SK-N-SH (cell line): ENCODE measurements around the gene RBP3. TPM values are rescaled to one million over a fixed set of nuclear protein-coding genes. Genes with fewer than 3 reads are reported as not detected.

ENCODE experiments used
- CTCF ChIA-PET: fragments of 300-600, 350-600 bp; formaldehyde crosslinking; extraction: SDS; loops from one replicate; lab custom pipeline; 2021; lab: Yijun Ruan, JAX
- POLR2A ChIA-PET: fragments of 350-600 bp; sonication (Branson Sonifier 250); formaldehyde crosslinking; extraction: SDS; loops from one replicate; lab custom pipeline; 2020; ENCODE audit warnings: antibody characterized with exemption, inconsistent platforms; lab: Yijun Ruan, JAX
- DNase-seq: peaks from one replicate; pipeline ENCODE4 v3.0.0; 2012
- H2AFZ ChIP-seq: fragments of 200-600 bp; sonication (generic); 2 replicates; pipeline ENCODE4 v1.8.1; 2016; ENCODE audit warnings: antibody characterized with exemption, mild to moderate bottlenecking, low read depth
- H3F3A ChIP-seq: fragments of 200-600 bp; sonication (generic); replicated peaks from 2 replicates; pipeline ENCODE3; 2016; ENCODE audit warnings: antibody characterized with exemption, mild to moderate bottlenecking; ENCODE audit not compliant: insufficient read depth
- H3K27ac ChIP-seq, 2 experiments: fragments of 200-500 bp in 1 of 2; fragments of 200-600 bp in 1 of 2; sonication (Bioruptor generic) in 1 of 2; sonication (generic), shearing (Covaris generic) in 1 of 2; 2 replicates each; pipeline versions ENCODE4 v1.5.1 to v1.6.1; 2014 to 2016; ENCODE audit warnings: low read depth in 2 of 2, inconsistent platforms in 1 of 2, low read length in 1 of 2, mild to moderate bottlenecking in 1 of 2, mixed read lengths in 1 of 2
- H3K27me3 ChIP-seq: fragments of 200-600 bp; sonication (generic), shearing (Covaris generic); 2 replicates; pipeline ENCODE4 v1.6.1; 2016; ENCODE audit warnings: mixed run types; ENCODE audit not compliant: insufficient read depth
- H3K36me3 ChIP-seq, 2 experiments: fragments of 200-500 bp in 1 of 2; fragments of 200-600 bp in 1 of 2; sonication (Bioruptor generic) in 1 of 2; sonication (generic) in 1 of 2; replicated peaks in 1 of 2; 2 replicates each; pipeline versions ENCODE3 to v1.5.1; 2014 to 2016; ENCODE audit warnings: low read length in 1 of 2, mild to moderate bottlenecking in 1 of 2; ENCODE audit not compliant: insufficient read depth in 2 of 2, control insufficient read depth in 1 of 2
- H3K4me1 ChIP-seq, 2 experiments: fragments of 200-500 bp in 1 of 2; fragments of 200-600 bp in 1 of 2; sonication (Bioruptor generic) in 1 of 2; sonication (generic), shearing (Covaris generic) in 1 of 2; 2 replicates each; pipeline versions ENCODE4 v1.5.1 to v1.6.1; 2014 to 2016; ENCODE audit warnings: low read depth in 1 of 2, low read length in 1 of 2, mixed run types in 1 of 2; ENCODE audit not compliant: insufficient read depth in 2 of 2, control insufficient read depth in 1 of 2
- H3K4me2 ChIP-seq: fragments of 200-600 bp; sonication (generic), shearing (Covaris generic); 2 replicates; pipeline ENCODE4 v1.6.1; 2017; ENCODE audit warnings: mixed run types
- H3K4me3 ChIP-seq, 2 experiments: fragments of 200-500 bp in 1 of 2; fragments of 200-600 bp in 1 of 2; sonication (Bioruptor generic) in 1 of 2; sonication (generic), shearing (Covaris generic) in 1 of 2; 2 replicates each; pipeline versions ENCODE4 v1.5.1 to v1.8.1; 2014 to 2016; ENCODE audit warnings: low read depth in 2 of 2, inconsistent platforms in 1 of 2, low read length in 1 of 2, mild to moderate bottlenecking in 1 of 2, mixed read lengths in 1 of 2, moderate library complexity in 1 of 2
- H3K79me2 ChIP-seq: fragments of 200-600 bp; sonication (generic); 2 replicates; pipeline ENCODE4 v1.8.1; 2017; ENCODE audit warnings: mild to moderate bottlenecking; ENCODE audit not compliant: insufficient read depth
- H3K9ac ChIP-seq: fragments of 200-600 bp; sonication (generic); 2 replicates; pipeline ENCODE4 v1.6.1; 2017; ENCODE audit warnings: mixed run types
- H3K9me2 ChIP-seq: fragments of 200-600 bp; sonication (generic); 2 replicates; pipeline ENCODE4 v1.6.1; 2017; ENCODE audit warnings: mixed run types
- H3K9me3 ChIP-seq: fragments of 200-600 bp; sonication (generic); 2 replicates; pipeline ENCODE4 v1.6.1; 2017; ENCODE audit warnings: mixed run types, mild to moderate bottlenecking, moderate library complexity
- H4K20me1 ChIP-seq: fragments of 200-600 bp; sonication (generic); 2 replicates; pipeline ENCODE4 v1.6.1; 2017; ENCODE audit warnings: mild to moderate bottlenecking, mixed run types; ENCODE audit not compliant: insufficient read depth
- FOSL2 ChIP-seq: IDR thresholded peaks from 2 replicates; pipeline ENCODE4 v1.4.0; 2012; ENCODE audit warnings: low read depth, mild to moderate bottlenecking, moderate library complexity, borderline replicate concordance
- FOXM1 ChIP-seq: IDR thresholded peaks from 2 replicates; pipeline ENCODE4 v1.4.0; 2012; ENCODE audit warnings: low read depth, mild to moderate bottlenecking
- TCF12 ChIP-seq: IDR thresholded peaks from 2 replicates; pipeline ENCODE4 v1.4.0; 2012
- TEAD4 ChIP-seq: IDR thresholded peaks from 2 replicates; pipeline ENCODE4 v1.4.0; 2012; ENCODE audit warnings: mild to moderate bottlenecking, borderline replicate concordance; ENCODE audit not compliant: insufficient read depth
- WGBS: methylation state at CpG from one replicate; pipeline ENCODE4 v1.1.6; 2017; ENCODE audit warnings: low lambda C conversion rate; 5-methylcytosine and 5-hydroxymethylcytosine counted together
- polyA plus RNA-seq, 3 experiments: library from polyadenylated mRNA; depleted of rRNA; stranded (reverse); fragments of >200 nt; gene quantifications; 2 replicates each; pipeline ENCODE4 v1.2.3, GENCODE V29; 2012
- TF ChIP-seq, protein P1 (sequence below): IDR thresholded peaks from 2 replicates; pipeline ENCODE4 v1.6.1; 2012; ENCODE audit warnings: mild to moderate bottlenecking, low read depth, low read length, moderate library complexity
- TF ChIP-seq, protein P2 (sequence below): fragments of 150-350 bp; IDR thresholded peaks from 2 replicates; pipeline ENCODE4 v1.6.1; 2017; ENCODE audit warnings: antibody characterized with exemption, low read length, low read depth, borderline replicate concordance
- TF ChIP-seq, protein P3 (sequence below): IDR thresholded peaks from 2 replicates; pipeline ENCODE4; 2012
- TF ChIP-seq, protein P4 (sequence below): IDR thresholded peaks from 2 replicates; pipeline ENCODE4 v1.4.0; 2012; ENCODE audit warnings: low read depth, borderline replicate concordance

RBP3 gene
- polyA plus RNA-seq, 1 of the 3 experiments (the other 2 are of a cell fraction), result not detected

DNA sequence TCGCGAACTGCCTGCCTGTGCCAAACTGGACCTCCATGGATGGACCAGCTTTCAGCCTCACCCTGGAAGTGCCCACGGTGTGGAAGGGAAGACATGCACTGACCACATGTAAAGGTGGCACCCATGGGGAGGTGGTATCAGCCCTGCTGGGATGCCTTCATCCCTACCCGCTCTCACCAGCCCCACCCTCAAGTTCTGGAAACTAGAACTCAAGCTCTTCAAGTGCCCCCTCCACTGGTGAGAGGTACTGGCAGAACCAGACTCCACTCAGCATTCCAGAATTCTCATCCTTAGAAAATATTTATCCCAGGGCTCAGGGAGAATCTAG lies 30.0 kb downstream of the RBP3 start:
- Histone ChIP-seq H3K36me3 (no peaks in the 10 kb centered on the region), H3K4me3 (no peak overlapping the region), H3K27ac (peak overlapping the region in 1 of 2 experiments; percentile 17; a peak in 1 of 4 replicates), H3K9me2 (no peaks in the 10 kb centered on the region), H3K9me3 (no peaks in the 10 kb centered on the region), H3K79me2 (no peaks in the 10 kb centered on the region), H3K4me1 (peaks cover 0 to 28% of the 10 kb centered on the region in 2 experiments; a peak in 2 of 4 replicates), H2AFZ (no peak overlapping the region), H3K27me3 (no peaks in the 10 kb centered on the region), H3F3A (no peaks in the 10 kb centered on the region), H3K4me2 (no peak overlapping the region), H3K9ac (no peak overlapping the region), H4K20me1 (no peaks in the 10 kb centered on the region)
- CTCF ChIA-PET, result interaction anchor here (1.9 to 2.5 kb wide), 4 partner anchors 10 to 353 kb away, joined by 5 to 23 read pairs (median 11); no protein-coding TSS in a partner anchor
- POLR2A ChIA-PET, result no interaction called here
- TF ChIP-seq TCF12 (no peak), FOSL2 (no peak), FOXM1 (no peak), TEAD4 (no peak)
- TF ChIP-seq, protein P1, sequence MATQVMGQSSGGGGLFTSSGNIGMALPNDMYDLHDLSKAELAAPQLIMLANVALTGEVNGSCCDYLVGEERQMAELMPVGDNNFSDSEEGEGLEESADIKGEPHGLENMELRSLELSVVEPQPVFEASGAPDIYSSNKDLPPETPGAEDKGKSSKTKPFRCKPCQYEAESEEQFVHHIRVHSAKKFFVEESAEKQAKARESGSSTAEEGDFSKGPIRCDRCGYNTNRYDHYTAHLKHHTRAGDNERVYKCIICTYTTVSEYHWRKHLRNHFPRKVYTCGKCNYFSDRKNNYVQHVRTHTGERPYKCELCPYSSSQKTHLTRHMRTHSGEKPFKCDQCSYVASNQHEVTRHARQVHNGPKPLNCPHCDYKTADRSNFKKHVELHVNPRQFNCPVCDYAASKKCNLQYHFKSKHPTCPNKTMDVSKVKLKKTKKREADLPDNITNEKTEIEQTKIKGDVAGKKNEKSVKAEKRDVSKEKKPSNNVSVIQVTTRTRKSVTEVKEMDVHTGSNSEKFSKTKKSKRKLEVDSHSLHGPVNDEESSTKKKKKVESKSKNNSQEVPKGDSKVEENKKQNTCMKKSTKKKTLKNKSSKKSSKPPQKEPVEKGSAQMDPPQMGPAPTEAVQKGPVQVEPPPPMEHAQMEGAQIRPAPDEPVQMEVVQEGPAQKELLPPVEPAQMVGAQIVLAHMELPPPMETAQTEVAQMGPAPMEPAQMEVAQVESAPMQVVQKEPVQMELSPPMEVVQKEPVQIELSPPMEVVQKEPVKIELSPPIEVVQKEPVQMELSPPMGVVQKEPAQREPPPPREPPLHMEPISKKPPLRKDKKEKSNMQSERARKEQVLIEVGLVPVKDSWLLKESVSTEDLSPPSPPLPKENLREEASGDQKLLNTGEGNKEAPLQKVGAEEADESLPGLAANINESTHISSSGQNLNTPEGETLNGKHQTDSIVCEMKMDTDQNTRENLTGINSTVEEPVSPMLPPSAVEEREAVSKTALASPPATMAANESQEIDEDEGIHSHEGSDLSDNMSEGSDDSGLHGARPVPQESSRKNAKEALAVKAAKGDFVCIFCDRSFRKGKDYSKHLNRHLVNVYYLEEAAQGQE, result no peak
- TF ChIP-seq, protein P2, sequence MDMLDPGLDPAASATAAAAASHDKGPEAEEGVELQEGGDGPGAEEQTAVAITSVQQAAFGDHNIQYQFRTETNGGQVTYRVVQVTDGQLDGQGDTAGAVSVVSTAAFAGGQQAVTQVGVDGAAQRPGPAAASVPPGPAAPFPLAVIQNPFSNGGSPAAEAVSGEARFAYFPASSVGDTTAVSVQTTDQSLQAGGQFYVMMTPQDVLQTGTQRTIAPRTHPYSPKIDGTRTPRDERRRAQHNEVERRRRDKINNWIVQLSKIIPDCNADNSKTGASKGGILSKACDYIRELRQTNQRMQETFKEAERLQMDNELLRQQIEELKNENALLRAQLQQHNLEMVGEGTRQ, result no peak
- TF ChIP-seq, protein P3, sequence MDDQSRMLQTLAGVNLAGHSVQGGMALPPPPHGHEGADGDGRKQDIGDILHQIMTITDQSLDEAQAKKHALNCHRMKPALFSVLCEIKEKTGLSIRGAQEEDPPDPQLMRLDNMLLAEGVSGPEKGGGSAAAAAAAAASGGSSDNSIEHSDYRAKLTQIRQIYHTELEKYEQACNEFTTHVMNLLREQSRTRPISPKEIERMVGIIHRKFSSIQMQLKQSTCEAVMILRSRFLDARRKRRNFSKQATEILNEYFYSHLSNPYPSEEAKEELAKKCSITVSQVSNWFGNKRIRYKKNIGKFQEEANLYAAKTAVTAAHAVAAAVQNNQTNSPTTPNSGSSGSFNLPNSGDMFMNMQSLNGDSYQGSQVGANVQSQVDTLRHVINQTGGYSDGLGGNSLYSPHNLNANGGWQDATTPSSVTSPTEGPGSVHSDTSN, result no peak
- TF ChIP-seq, protein P4, sequence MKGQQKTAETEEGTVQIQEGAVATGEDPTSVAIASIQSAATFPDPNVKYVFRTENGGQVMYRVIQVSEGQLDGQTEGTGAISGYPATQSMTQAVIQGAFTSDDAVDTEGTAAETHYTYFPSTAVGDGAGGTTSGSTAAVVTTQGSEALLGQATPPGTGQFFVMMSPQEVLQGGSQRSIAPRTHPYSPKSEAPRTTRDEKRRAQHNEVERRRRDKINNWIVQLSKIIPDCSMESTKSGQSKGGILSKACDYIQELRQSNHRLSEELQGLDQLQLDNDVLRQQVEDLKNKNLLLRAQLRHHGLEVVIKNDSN, result no peak
- WGBS, result 56% methylated on average over 2 of the region's 4 CpGs
- peak; percentile 22 for DNase-seq
